ENCODE results near the gene SLC9B1.

The SLC9B1 gene

DNA sequence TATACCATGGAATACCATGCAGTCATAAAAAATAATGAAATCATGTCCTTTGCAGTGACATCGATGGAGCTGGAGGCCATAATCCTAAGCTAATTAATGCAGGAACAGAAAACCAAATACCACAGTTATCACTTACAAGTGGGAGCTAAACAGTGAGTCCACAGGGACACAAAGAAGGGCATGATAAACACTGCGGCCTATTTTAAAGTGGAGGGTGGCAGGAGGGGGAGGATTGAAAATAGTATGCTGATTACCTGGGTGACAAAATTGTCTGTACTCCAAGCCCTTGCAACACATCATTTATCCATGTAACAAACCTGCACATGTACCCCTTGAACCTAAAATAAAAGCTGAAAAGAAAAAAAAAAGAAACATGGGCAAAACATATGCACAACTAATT is 16.7 kb upstream of the SLC9B1 start:
- H3K36me3 ChIP-seq (ENCODE audit: control insufficient read depth in 2 of 2, insufficient read depth in 2 of 2, low read length in 2 of 2) = no peaks in the 10 kb centered on the region
- H3K27me3 ChIP-seq (ENCODE audit: control insufficient read depth in 2 of 2, insufficient read depth in 2 of 2, low read length in 2 of 2) = no peaks in the 10 kb centered on the region
- no peak overlapping the region for H3K27ac ChIP-seq (ENCODE audit: low read depth in 2 of 2, low read length in 2 of 2)
- no peak overlapping the region for H3K4me3 ChIP-seq (ENCODE audit: low read length in 2 of 2)
- H3K9me3 ChIP-seq (ENCODE audit: control insufficient read depth in 2 of 2, low read length in 2 of 2) = no peaks in the 10 kb centered on the region
- H3K4me1 ChIP-seq (ENCODE audit: control insufficient read depth in 2 of 2, insufficient read depth in 2 of 2, low read length in 2 of 2) = no peaks in the 10 kb centered on the region
- H3K9ac ChIP-seq (ENCODE audit: low read depth in 1 of 2, low read length in 2 of 2) = no peak overlapping the region

DNA sequence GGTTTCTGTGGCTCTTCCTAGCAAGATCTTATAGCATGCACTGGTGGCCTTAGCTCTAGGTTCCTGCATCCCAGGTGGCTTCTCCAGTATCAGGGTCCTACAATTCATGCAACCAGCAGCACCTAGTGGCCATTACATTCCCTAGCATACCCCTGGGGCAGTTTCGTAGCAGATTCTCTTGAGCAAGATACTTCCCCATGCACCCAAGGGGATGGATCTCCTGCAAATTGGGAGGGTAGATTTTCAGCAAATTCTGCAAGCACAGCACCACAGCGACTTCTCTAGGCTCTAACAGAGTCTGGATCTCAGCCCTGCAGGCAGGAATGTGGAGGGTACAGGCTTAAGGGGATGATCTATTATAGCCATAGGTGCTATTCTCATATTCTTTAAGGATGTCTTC is 13.1 kb upstream of the SLC9B1 start:
- Histone ChIP-seq H3K4me1 (ENCODE audit: control insufficient read depth in 2 of 2, insufficient read depth in 2 of 2, low read length in 2 of 2) (no peaks in the 10 kb centered on the region), H3K36me3 (ENCODE audit: control insufficient read depth in 2 of 2, insufficient read depth in 2 of 2, low read length in 2 of 2) (no peaks in the 10 kb centered on the region), H3K9me3 (ENCODE audit: control insufficient read depth in 2 of 2, low read length in 2 of 2) (no peaks in the 10 kb centered on the region), H3K9ac (ENCODE audit: low read depth in 1 of 2, low read length in 2 of 2) (no peak overlapping the region), H3K27me3 (ENCODE audit: control insufficient read depth in 2 of 2, insufficient read depth in 2 of 2, low read length in 2 of 2) (no peaks in the 10 kb centered on the region), H3K4me3 (ENCODE audit: low read length in 2 of 2) (no peak overlapping the region), H3K27ac (ENCODE audit: low read depth in 2 of 2, low read length in 2 of 2) (no peak overlapping the region)

DNA sequence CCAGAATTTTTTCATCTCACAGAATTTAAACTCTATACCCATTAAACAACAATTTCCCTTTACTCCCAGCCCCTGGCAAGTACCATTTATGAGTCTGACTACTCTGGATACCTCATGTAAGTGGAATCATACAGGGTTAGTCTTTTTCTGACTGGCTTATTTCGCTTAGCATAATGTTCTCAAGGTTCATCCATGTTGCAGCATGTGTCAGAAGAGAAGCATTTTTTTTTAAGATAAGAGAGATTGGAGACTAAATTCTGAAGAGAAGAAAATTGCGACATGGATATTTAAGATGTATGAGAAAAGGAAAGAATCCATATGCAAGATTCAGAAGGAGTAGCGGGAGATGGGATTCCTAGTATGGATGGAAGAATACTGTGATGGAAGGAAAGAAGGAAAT is 11.3 kb upstream of the SLC9B1 start:
- Histone ChIP-seq H3K36me3 (ENCODE audit: control insufficient read depth in 2 of 2, insufficient read depth in 2 of 2, low read length in 2 of 2) (no peaks in the 10 kb centered on the region), H3K27ac (ENCODE audit: low read depth in 2 of 2, low read length in 2 of 2) (no peak overlapping the region), H3K4me3 (ENCODE audit: low read length in 2 of 2) (no peak overlapping the region), H3K9me3 (ENCODE audit: control insufficient read depth in 2 of 2, low read length in 2 of 2) (no peaks in the 10 kb centered on the region), H3K4me1 (ENCODE audit: control insufficient read depth in 2 of 2, insufficient read depth in 2 of 2, low read length in 2 of 2) (no peaks in the 10 kb centered on the region), H3K27me3 (ENCODE audit: control insufficient read depth in 2 of 2, insufficient read depth in 2 of 2, low read length in 2 of 2) (no peaks in the 10 kb centered on the region), H3K9ac (ENCODE audit: low read depth in 1 of 2, low read length in 2 of 2) (no peak overlapping the region)

DNA sequence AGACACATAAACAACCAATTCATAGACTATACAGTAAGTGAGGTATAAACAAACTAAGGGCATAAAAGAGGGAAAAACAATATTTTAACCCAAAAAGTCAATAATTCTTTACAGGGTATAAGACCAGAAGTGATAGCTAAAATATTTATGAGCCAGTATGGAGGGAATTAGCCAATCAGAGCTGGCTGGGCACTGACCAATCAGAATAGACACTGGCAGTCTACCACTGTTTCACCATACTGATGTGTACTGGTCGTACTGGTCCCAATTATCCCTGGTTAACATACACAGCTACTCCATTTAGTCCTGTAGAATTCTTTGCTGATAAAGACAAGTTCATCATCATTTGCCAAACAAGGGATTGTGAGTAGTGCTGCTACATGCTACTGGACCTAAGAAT is 9.8 kb upstream of the SLC9B1 start:
- no peaks in the 10 kb centered on the region for H3K4me1 ChIP-seq (ENCODE audit: control insufficient read depth in 2 of 2, insufficient read depth in 2 of 2, low read length in 2 of 2)
- H3K9me3 ChIP-seq (ENCODE audit: control insufficient read depth in 2 of 2, low read length in 2 of 2) = no peaks in the 10 kb centered on the region
- no peak overlapping the region for H3K4me3 ChIP-seq (ENCODE audit: low read length in 2 of 2)
- H3K27me3 ChIP-seq (ENCODE audit: control insufficient read depth in 2 of 2, insufficient read depth in 2 of 2, low read length in 2 of 2) = no peaks in the 10 kb centered on the region
- no peaks in the 10 kb centered on the region for H3K36me3 ChIP-seq (ENCODE audit: control insufficient read depth in 2 of 2, insufficient read depth in 2 of 2, low read length in 2 of 2)
- no peak overlapping the region for H3K9ac ChIP-seq (ENCODE audit: low read depth in 1 of 2, low read length in 2 of 2)
- no peak overlapping the region for H3K27ac ChIP-seq (ENCODE audit: low read depth in 2 of 2, low read length in 2 of 2)

DNA sequence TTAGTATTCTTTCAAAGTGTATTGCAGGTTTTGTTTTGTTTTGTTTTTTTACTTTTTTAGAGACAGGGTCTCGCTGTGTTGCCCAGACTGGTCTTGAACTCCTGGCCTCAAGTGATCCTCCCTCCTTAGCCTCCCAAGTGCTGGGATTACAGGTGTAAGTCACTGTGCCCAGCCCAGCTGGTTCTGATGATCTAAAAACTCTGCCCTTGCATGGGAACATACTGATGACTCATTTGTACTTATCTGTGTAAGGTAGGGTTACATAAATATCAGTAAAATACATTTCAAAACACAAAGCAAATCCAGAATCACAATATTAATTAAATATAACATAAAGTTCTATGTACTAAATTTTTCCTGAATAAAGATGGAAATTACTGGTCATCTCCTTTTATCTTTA is 7.4 kb upstream of the SLC9B1 start:
- Histone ChIP-seq H3K36me3 (ENCODE audit: control insufficient read depth in 2 of 2, insufficient read depth in 2 of 2, low read length in 2 of 2) (no peaks in the 10 kb centered on the region), H3K9me3 (ENCODE audit: control insufficient read depth in 2 of 2, low read length in 2 of 2) (no peaks in the 10 kb centered on the region), H3K4me1 (ENCODE audit: control insufficient read depth in 2 of 2, insufficient read depth in 2 of 2, low read length in 2 of 2) (no peaks in the 10 kb centered on the region), H3K9ac (ENCODE audit: low read depth in 1 of 2, low read length in 2 of 2) (no peak overlapping the region), H3K27me3 (ENCODE audit: control insufficient read depth in 2 of 2, insufficient read depth in 2 of 2, low read length in 2 of 2) (no peaks in the 10 kb centered on the region), H3K4me3 (ENCODE audit: low read length in 2 of 2) (no peak overlapping the region), H3K27ac (ENCODE audit: low read depth in 2 of 2, low read length in 2 of 2) (no peak overlapping the region)

DNA sequence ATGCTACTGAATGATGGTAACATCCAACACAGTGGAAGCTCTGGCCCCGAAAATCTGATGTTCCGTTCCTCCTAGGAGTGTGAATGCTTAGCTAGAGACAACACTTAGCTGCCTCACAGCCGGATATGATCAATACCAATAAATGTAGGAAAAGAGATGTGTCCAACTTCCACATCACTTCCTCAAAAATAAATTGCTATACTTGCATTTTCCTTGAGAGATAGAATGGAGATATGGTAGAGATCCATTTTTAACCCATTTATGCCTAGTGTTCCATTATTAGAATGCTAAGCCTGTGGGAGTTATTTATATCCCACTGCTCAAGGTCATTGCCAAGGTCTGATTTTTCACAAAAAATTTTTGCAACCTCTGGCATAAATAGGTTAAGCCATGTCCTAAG is 5.5 kb upstream of the SLC9B1 start:
- H3K9me3 ChIP-seq (ENCODE audit: control insufficient read depth in 2 of 2, low read length in 2 of 2) = no peaks in the 10 kb centered on the region
- H3K27ac ChIP-seq (ENCODE audit: low read depth in 2 of 2, low read length in 2 of 2) = no peak overlapping the region
- H3K27me3 ChIP-seq (ENCODE audit: control insufficient read depth in 2 of 2, insufficient read depth in 2 of 2, low read length in 2 of 2) = no peaks in the 10 kb centered on the region
- no peak overlapping the region for H3K4me3 ChIP-seq (ENCODE audit: low read length in 2 of 2)
- peaks cover 0 to under 1% of the 10 kb centered on the region in 2 donors for H3K4me1 ChIP-seq (ENCODE audit: control insufficient read depth in 2 of 2, insufficient read depth in 2 of 2, low read length in 2 of 2)
- no peak overlapping the region for H3K9ac ChIP-seq (ENCODE audit: low read depth in 1 of 2, low read length in 2 of 2)
- no peaks in the 10 kb centered on the region for H3K36me3 ChIP-seq (ENCODE audit: control insufficient read depth in 2 of 2, insufficient read depth in 2 of 2, low read length in 2 of 2)

DNA sequence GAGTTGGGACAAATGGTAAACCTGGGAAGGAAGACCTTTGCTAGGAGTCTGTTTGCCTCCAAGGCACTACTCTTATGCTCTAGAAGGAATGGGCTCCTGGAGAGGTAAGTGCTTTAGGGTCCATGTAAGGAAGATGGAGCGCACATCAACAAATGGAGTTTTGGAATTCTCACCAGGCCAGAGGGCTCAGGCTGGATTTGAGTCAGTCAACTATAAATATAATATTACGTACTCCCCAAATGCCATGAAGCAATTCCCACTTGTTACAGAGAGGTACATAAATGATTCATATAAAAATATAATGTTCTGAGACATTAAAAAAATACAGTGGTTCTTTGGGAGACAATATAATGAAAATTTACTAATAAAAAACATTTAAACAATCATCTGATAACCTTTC is 1.6 kb upstream of the SLC9B1 start:
- Histone ChIP-seq H3K4me1 (ENCODE audit: control insufficient read depth in 2 of 2, insufficient read depth in 2 of 2, low read length in 2 of 2) (peaks cover 0 to 11% of the 10 kb centered on the region in 2 donors), H3K27ac (ENCODE audit: low read depth in 2 of 2, low read length in 2 of 2) (no peak overlapping the region), H3K36me3 (ENCODE audit: control insufficient read depth in 2 of 2, insufficient read depth in 2 of 2, low read length in 2 of 2) (no peaks in the 10 kb centered on the region), H3K4me3 (ENCODE audit: low read length in 2 of 2) (no peak overlapping the region), H3K27me3 (ENCODE audit: control insufficient read depth in 2 of 2, insufficient read depth in 2 of 2, low read length in 2 of 2) (no peaks in the 10 kb centered on the region), H3K9me3 (ENCODE audit: control insufficient read depth in 2 of 2, low read length in 2 of 2) (no peaks in the 10 kb centered on the region), H3K9ac (ENCODE audit: low read depth in 1 of 2, low read length in 2 of 2) (no peak overlapping the region)

DNA sequence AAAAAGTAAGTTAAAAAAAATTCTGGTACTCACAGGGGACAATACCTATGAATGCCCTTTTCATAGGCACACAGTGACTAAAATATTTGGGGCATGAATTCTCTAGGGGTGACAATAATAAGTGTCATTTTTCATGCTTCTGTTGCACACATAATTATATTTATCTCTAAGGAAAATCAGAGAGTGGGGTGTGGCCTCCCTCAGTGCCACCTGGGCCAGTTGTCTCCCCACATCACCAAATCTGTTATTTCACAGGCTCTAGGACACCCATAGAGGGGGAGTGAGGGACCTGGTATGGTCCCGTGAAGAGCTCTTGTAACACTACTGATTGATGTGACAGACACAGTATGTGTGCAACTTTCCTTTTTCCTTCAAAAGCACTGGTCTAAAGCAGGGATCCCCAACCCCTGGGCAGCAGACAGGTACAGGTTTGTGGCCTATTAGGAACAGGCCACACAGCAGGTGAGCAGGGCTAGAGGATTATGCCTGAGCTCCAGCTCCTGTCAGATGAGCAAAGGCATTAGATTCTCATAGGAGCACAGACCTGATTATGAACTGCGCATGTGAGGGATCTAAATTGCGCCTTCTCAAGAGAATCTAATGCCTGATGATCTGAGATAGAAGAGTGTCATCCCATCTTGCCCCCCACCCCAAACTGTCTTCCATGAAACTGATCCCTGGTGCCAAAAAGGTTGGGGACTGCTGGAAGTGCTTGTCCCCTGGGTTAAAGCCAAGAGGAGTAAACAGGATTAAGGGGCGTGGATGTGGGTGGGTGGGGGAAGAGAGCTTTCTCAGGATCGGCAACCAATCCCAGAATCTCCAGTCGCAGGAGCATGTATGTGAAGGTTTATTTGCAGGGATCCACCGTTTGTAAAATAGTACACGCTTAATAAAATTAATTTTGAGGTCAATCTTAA is 856 bp downstream of the SLC9B1 start:
- H3K36me3 ChIP-seq (ENCODE audit: control insufficient read depth in 2 of 2, insufficient read depth in 2 of 2, low read length in 2 of 2) = no peaks in the 10 kb centered on the region
- H3K9me3 ChIP-seq (ENCODE audit: control insufficient read depth in 2 of 2, low read length in 2 of 2) = no peaks in the 10 kb centered on the region
- peak overlapping the region; percentile 94 to 96 for H3K27ac ChIP-seq (ENCODE audit: low read depth in 2 of 2, low read length in 2 of 2)
- peaks cover 0 to 11% of the 10 kb centered on the region in 2 donors for H3K4me1 ChIP-seq (ENCODE audit: control insufficient read depth in 2 of 2, insufficient read depth in 2 of 2, low read length in 2 of 2)
- H3K27me3 ChIP-seq (ENCODE audit: control insufficient read depth in 2 of 2, insufficient read depth in 2 of 2, low read length in 2 of 2) = no peaks in the 10 kb centered on the region
- peak overlapping the region; percentile 84 to 88 for H3K9ac ChIP-seq (ENCODE audit: low read depth in 1 of 2, low read length in 2 of 2)
- peak overlapping the region; percentile 82 to 91 for H3K4me3 ChIP-seq (ENCODE audit: low read length in 2 of 2)

DNA sequence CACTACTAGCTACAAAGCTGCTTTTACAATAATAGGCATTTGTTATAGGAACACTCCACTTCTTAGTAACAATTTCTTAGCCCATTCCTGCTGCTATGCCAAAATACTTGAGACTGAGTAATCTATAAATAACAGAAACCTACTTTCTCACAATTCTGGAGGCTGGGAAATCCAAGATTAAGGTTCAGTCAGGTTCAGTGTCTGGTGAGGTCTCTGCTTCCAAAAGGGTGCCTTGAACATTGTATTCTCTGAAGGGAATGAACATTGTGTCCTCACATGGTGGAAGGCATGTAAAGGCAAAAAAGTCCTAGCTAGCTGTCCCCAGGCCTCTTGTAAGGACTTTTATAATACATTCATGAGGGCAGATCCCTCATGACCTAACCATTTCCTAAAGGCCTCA is 7.0 kb downstream of the SLC9B1 start:
- Histone ChIP-seq H3K9ac (ENCODE audit: low read depth in 1 of 2, low read length in 2 of 2) (no peak overlapping the region), H3K9me3 (ENCODE audit: control insufficient read depth in 2 of 2, low read length in 2 of 2) (no peaks in the 10 kb centered on the region), H3K4me3 (ENCODE audit: low read length in 2 of 2) (no peak overlapping the region), H3K27ac (ENCODE audit: low read depth in 2 of 2, low read length in 2 of 2) (peak overlapping the region in 1 of 2 donors; percentile 65), H3K27me3 (ENCODE audit: control insufficient read depth in 2 of 2, insufficient read depth in 2 of 2, low read length in 2 of 2) (no peaks in the 10 kb centered on the region), H3K4me1 (ENCODE audit: control insufficient read depth in 2 of 2, insufficient read depth in 2 of 2, low read length in 2 of 2) (peaks cover 0 to 20% of the 10 kb centered on the region in 2 donors), H3K36me3 (ENCODE audit: control insufficient read depth in 2 of 2, insufficient read depth in 2 of 2, low read length in 2 of 2) (no peaks in the 10 kb centered on the region)

DNA sequence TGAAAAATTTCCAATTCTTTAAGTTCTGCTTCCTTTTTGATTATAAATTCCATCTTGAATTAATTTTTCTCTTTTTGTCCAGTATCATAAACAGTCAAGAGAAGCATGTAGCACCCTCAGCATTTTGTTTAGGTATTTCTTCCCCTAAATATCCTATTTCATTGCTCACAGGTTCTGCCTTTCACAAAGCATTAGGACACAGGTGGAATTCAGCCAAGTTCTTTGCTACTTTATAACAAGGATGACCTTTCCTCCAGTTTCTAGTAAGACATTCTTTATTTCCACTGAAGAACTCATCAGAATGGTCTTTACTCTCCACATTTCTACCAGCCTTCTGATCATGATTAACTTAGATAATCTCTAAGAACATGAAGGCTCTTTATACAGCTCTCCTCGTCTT is 7.4 kb downstream of the SLC9B1 start:
- Histone ChIP-seq H3K27ac (ENCODE audit: low read depth in 2 of 2, low read length in 2 of 2) (peak overlapping the region in 1 of 2 donors; percentile 65), H3K36me3 (ENCODE audit: control insufficient read depth in 2 of 2, insufficient read depth in 2 of 2, low read length in 2 of 2) (no peaks in the 10 kb centered on the region), H3K9me3 (ENCODE audit: control insufficient read depth in 2 of 2, low read length in 2 of 2) (no peaks in the 10 kb centered on the region), H3K27me3 (ENCODE audit: control insufficient read depth in 2 of 2, insufficient read depth in 2 of 2, low read length in 2 of 2) (no peaks in the 10 kb centered on the region), H3K4me1 (ENCODE audit: control insufficient read depth in 2 of 2, insufficient read depth in 2 of 2, low read length in 2 of 2) (peaks cover 0 to 20% of the 10 kb centered on the region in 2 donors), H3K9ac (ENCODE audit: low read depth in 1 of 2, low read length in 2 of 2) (no peak overlapping the region), H3K4me3 (ENCODE audit: low read length in 2 of 2) (no peak overlapping the region)

Data from mucosa of rectum (tissue), 2 donors.